Loucy (cell line): ENCODE data around the gene ETV3L.

ENCODE experiments used
- H2AFZ ChIP-seq: fragments of 200-600 bp; sonication (generic); 2 replicates; pipeline ENCODE4 v1.6.0; 2016; ENCODE audit warnings: antibody characterized with exemption, mild to moderate bottlenecking, low read length, moderate library complexity
- H3F3A ChIP-seq: fragments of 200-600 bp; 2 replicates; pipeline ENCODE4 v1.6.0; 2016; ENCODE audit warnings: antibody characterized with exemption, low read depth, mild to moderate bottlenecking
- H3K27me3 ChIP-seq: fragments of 200-600 bp; sonication (generic); 2 replicates; pipeline ENCODE4 v1.6.1; 2014; ENCODE audit warnings: low read length, mild to moderate bottlenecking; ENCODE audit not compliant: insufficient read depth, poor library complexity, severe bottlenecking
- H3K36me3 ChIP-seq: fragments of 200-600 bp; sonication (generic); 2 replicates; pipeline ENCODE4 v1.6.1; 2016; ENCODE audit warnings: low read length; ENCODE audit not compliant: insufficient read depth
- H3K4me1 ChIP-seq: fragments of 200-600 bp; sonication (generic); 2 replicates; pipeline ENCODE4 v1.5.1; 2014; ENCODE audit warnings: low read length, mild to moderate bottlenecking; ENCODE audit not compliant: insufficient read depth, poor library complexity, severe bottlenecking
- H3K4me2 ChIP-seq: fragments of 200-600 bp; sonication (generic); 2 replicates; pipeline ENCODE4 v1.6.0; 2014; ENCODE audit warnings: antibody characterized with exemption, low read length, low read depth, mild to moderate bottlenecking; ENCODE audit not compliant: poor library complexity, severe bottlenecking
- H3K4me3 ChIP-seq: fragments of 200-600 bp; sonication (generic); 2 replicates; pipeline ENCODE4 v1.5.1; 2014; ENCODE audit warnings: low read length, mild to moderate bottlenecking, mixed read lengths; ENCODE audit not compliant: poor library complexity, severe bottlenecking
- H3K79me2 ChIP-seq: fragments of 200-600 bp; sonication (generic); 2 replicates; pipeline ENCODE4 v1.6.1; 2014; ENCODE audit warnings: low read length; ENCODE audit not compliant: insufficient read depth
- H3K9ac ChIP-seq: fragments of 200-600 bp; sonication (generic); 2 replicates; pipeline ENCODE4 v1.6.0; 2014; ENCODE audit warnings: mild to moderate bottlenecking, low read depth, low read length, moderate library complexity; ENCODE audit not compliant: poor library complexity, severe bottlenecking
- H3K9me2 ChIP-seq: fragments of 200-600 bp; sonication (generic); replicated peaks from 2 replicates; pipeline ENCODE4 v1.6.1; 2016; ENCODE audit warnings: low read depth, low read length, mixed read lengths
- H3K9me3 ChIP-seq: fragments of 200-600 bp; sonication (generic); 2 replicates; pipeline ENCODE4 v1.6.1; 2014; ENCODE audit warnings: mild to moderate bottlenecking, antibody characterized with exemption, low read length, low read depth; ENCODE audit not compliant: insufficient read depth
- H4K20me1 ChIP-seq: fragments of 200-600 bp; sonication (generic); 2 replicates; pipeline ENCODE4 v1.6.0; 2014; ENCODE audit warnings: antibody characterized with exemption, low read length, mild to moderate bottlenecking; ENCODE audit not compliant: insufficient read depth, poor library complexity, severe bottlenecking
- EZH2phosphoT487 ChIP-seq: fragments of 200-600 bp; IDR thresholded peaks from 2 replicates; pipeline ENCODE4 v1.6.1; 2018; ENCODE audit warnings: antibody characterized with exemption, mild to moderate bottlenecking, moderate library complexity, borderline replicate concordance
- TF ChIP-seq, protein P1 (sequence below): fragments of 200-600 bp; sonication (generic); conservative IDR thresholded peaks from 2 replicates; pipeline ENCODE4 v1.5.1; 2014; ENCODE audit warnings: mild to moderate bottlenecking, antibody characterized with exemption, low read length

The ETV3L gene

DNA sequence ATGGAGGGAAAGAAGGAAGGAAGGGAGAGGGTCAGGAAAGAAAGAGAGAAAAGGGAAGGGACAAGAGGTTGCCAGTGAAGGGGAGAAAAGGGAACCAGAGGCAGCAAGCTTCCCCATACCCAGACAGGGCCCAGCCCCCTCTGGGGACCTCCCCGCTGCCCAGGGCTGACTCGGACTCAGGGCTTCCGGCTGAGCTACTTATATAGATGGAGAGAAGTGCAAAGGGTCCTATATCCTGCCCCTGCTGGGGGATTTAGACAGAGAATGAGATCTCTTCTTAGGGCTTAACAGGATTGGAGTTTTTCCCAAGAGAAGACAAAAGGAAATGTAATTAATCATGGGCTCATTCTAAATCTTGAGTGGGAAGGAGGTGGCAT is at the start of gene ETV3L:
TSS of gene ETV3L (minus strand) at position 176 of the 377 bp plus-strand sequence. CDS start 285 bp downstream, outside the sequence.
- H3K4me2 ChIP-seq = no peak within 1 kb of the TSS
- H3K4me3 ChIP-seq = no peak within 1 kb of the TSS
- no peaks in the 10 kb centered on the region for H3K36me3 ChIP-seq
- no peaks in the 10 kb centered on the region for H3F3A ChIP-seq
- H3K4me1 ChIP-seq = no peaks in the 10 kb centered on the region
- H3K9me3 ChIP-seq = no peaks in the 10 kb centered on the region
- H3K9ac ChIP-seq = no peak within 1 kb of the TSS
- H3K79me2 ChIP-seq = no peaks in the 10 kb centered on the region
- H3K27me3 ChIP-seq = no peaks in the 10 kb centered on the region
- TF ChIP-seq, protein P1, sequence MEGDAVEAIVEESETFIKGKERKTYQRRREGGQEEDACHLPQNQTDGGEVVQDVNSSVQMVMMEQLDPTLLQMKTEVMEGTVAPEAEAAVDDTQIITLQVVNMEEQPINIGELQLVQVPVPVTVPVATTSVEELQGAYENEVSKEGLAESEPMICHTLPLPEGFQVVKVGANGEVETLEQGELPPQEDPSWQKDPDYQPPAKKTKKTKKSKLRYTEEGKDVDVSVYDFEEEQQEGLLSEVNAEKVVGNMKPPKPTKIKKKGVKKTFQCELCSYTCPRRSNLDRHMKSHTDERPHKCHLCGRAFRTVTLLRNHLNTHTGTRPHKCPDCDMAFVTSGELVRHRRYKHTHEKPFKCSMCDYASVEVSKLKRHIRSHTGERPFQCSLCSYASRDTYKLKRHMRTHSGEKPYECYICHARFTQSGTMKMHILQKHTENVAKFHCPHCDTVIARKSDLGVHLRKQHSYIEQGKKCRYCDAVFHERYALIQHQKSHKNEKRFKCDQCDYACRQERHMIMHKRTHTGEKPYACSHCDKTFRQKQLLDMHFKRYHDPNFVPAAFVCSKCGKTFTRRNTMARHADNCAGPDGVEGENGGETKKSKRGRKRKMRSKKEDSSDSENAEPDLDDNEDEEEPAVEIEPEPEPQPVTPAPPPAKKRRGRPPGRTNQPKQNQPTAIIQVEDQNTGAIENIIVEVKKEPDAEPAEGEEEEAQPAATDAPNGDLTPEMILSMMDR = no peak
- TF ChIP-seq EZH2phosphoT487 = no peak
- H2AFZ ChIP-seq = no peak within 1 kb of the TSS
- no peaks in the 10 kb centered on the region for H4K20me1 ChIP-seq
- H3K9me2 ChIP-seq = no peaks in the 10 kb centered on the region

GRCh38 chr1:157147906-157148700 is 48.5 kb upstream of the ETV3L start:
- Histone ChIP-seq H3K9ac (no peak overlapping the region), H3K36me3 (no peaks in the 10 kb centered on the region), H3K4me2 (no peak overlapping the region), H3K4me3 (no peak overlapping the region), H3K79me2 (no peaks in the 10 kb centered on the region), H2AFZ (no peak overlapping the region), H3K27me3 (peaks cover 14% of the 10 kb centered on the region), H3F3A (no peaks in the 10 kb centered on the region), H3K4me1 (no peaks in the 10 kb centered on the region), H3K9me2 (no peaks in the 10 kb centered on the region), H3K9me3 (no peaks in the 10 kb centered on the region), H4K20me1 (no peaks in the 10 kb centered on the region)
- TF ChIP-seq EZH2phosphoT487 = no peak
- TF ChIP-seq, protein P1 = no peak

GRCh38 chr1:157147037-157147436 is 47.4 kb upstream of the ETV3L start:
- Histone ChIP-seq H4K20me1 (no peaks in the 10 kb centered on the region), H3K79me2 (no peaks in the 10 kb centered on the region), H3K27me3 (peaks cover 19% of the 10 kb centered on the region), H3K9me3 (no peaks in the 10 kb centered on the region), H3K4me2 (no peak overlapping the region), H3K9ac (no peak overlapping the region), H2AFZ (no peak overlapping the region), H3K4me1 (no peaks in the 10 kb centered on the region), H3K4me3 (no peak overlapping the region), H3K36me3 (no peaks in the 10 kb centered on the region), H3K9me2 (no peaks in the 10 kb centered on the region), H3F3A (no peaks in the 10 kb centered on the region)
- no peak for TF ChIP-seq EZH2phosphoT487
- TF ChIP-seq, protein P1 = no peak
